ENCODE measurements around the gene GDF2.

Gene GDF2

DNA sequence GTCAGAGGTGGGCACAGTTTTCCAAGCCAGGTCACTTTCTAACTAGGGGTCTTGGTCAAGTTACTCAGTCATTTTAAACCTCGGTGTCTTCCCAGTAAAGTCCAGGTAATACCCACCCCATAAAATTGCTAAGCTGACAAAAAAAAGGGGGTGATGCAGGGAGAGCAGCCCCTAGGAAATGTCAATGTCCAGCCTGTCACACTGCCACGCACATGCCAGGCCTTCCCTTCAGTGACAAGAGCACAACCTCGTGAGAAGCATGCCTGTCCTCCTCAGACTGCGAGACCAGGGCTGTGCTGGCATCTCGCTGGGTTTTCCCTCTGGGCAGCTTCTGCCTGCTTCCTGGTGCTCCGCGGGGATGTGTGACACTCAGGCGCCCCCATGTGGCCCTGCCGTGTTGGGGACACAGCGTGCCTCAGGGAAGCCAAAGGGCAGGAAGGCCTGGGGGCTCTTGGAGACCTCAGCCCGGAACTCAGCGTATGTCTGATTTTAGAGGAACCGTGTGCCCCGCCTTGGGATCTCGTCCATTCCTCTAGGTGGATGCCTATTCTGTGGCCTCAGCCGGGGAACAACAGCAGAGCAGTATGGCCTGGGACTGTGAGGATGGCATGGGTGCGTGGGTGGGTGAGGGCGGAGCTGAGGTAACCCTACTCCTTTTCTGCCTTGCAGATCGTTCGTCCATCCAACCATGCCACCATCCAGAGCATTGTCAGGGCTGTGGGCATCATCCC is 10.2 kb upstream of the GDF2 start:
- DNase-seq = peak; percentile 90
- Mint-ChIP-seq H3K27ac (peak overlapping the region; percentile 83), H3K4me1 (ENCODE audit: low read depth) (peaks cover 27% of the 10 kb centered on the region)

DNA sequence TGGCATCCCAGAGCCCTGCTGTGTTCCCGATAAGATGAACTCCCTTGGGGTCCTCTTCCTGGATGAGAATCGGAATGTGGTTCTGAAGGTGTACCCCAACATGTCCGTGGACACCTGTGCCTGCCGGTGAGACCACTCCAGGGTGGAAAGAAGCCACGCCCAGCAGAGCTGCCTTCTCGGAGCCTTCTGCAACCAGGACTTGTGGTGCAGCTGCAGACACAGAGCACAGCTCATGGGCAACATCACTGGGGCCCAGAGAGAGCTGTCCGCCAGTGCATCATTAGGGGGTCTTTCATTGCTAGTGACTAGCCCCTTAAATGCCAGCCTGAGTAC is 9.6 kb upstream of the GDF2 start:
- no peak for DNase-seq
- Mint-ChIP-seq H3K27ac (no peak overlapping the region), H3K4me3 (no peak overlapping the region), H3K9me3 (no peaks in the 10 kb centered on the region), H3K36me3 (ENCODE audit: low read depth) (no peaks in the 10 kb centered on the region), H3K27me3 (no peaks in the 10 kb centered on the region), H3K4me1 (ENCODE audit: low read depth) (peaks cover 22% of the 10 kb centered on the region)

More for the DNA sequence above, 10.2 kb upstream of the GDF2 start:
- Mint-ChIP-seq H3K4me3 (no peak overlapping the region), H3K9me3 (no peaks in the 10 kb centered on the region), H3K27me3 (no peaks in the 10 kb centered on the region), H3K36me3 (ENCODE audit: low read depth) (no peaks in the 10 kb centered on the region)

DNA sequence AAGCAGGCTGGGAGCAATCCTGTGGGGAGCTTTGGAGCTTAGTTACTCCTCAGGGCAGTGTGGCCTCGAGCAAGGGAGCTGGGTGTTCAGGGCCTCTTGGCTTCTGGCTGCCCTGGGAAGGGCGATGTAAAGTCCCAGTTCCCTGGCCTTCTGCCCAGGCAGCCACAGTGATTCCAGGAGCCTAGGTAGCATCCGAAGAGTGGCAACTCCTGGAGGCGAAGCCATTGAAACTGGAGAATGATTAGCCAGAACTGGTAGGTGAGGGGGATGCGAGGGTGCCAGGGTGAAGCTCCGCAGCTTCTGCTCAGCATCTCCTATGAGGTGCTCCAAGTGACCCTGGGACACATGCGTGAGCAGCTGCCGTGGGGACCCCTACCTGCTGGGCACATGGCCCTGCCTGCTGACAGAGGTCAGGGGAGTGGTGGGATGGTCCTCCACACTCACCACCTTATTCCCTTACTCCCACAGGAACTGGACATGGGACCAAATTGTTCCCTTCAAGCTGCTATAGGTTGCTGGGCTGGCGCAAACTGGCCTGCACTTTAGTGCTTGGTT is 7.8 kb upstream of the GDF2 start:
- Mint-ChIP-seq H3K36me3 (ENCODE audit: low read depth) (no peaks in the 10 kb centered on the region), H3K27ac (no peak overlapping the region)

DNA sequence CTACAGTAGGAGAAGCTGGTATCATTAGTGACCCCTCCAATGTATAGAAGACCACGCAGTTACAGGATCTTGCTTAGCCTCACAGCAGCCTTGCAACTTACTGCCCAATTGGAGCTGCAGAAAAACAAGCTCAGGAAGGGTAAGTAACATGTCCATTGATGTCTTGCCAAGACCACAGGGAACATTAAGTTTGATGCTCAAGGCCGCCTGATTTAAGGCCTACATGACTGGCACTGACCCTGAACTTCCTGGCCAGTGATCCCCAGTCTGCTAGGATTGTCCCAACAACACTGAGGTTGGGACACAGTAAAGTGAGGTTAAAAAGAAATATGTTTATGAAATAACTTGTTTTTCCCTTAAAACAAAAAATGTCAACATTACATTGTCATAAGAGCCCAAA is 6.8 kb upstream of the GDF2 start:
- Mint-ChIP-seq H3K27ac (no peak overlapping the region), H3K9me3 (no peaks in the 10 kb centered on the region), H3K27me3 (no peaks in the 10 kb centered on the region), H3K4me3 (no peak overlapping the region), H3K4me1 (ENCODE audit: low read depth) (peaks cover 18% of the 10 kb centered on the region), H3K36me3 (ENCODE audit: low read depth) (no peaks in the 10 kb centered on the region)
- no peak for DNase-seq

More for the DNA sequence above, 7.8 kb upstream of the GDF2 start:
- Mint-ChIP-seq H3K27me3 (no peaks in the 10 kb centered on the region), H3K4me3 (no peak overlapping the region), H3K4me1 (ENCODE audit: low read depth) (peaks cover 18% of the 10 kb centered on the region), H3K9me3 (no peaks in the 10 kb centered on the region)
- no peak for DNase-seq

DNA sequence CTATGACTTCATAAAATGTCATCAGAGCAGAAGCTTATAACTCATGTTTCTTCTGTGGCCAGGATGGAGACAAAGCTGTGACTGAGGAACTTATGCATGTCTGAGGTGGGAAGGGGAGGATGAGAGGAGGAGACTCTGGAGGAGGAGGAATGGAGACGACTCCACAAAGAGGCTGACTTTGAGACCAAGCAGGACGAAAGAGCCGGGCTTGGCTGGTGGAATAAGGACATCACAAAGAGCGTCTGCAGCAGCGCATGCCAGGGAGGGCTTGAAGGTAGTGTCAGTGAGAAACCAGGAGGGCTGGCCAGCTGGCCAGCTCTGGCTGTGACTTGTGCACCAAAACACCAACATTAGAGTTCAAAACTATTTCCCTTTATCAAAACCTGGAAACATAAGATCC is 6.1 kb upstream of the GDF2 start:
- H3K27ac Mint-ChIP-seq = no peak overlapping the region
- H3K4me3 Mint-ChIP-seq = no peak overlapping the region
- H3K27me3 Mint-ChIP-seq = no peaks in the 10 kb centered on the region

DNA sequence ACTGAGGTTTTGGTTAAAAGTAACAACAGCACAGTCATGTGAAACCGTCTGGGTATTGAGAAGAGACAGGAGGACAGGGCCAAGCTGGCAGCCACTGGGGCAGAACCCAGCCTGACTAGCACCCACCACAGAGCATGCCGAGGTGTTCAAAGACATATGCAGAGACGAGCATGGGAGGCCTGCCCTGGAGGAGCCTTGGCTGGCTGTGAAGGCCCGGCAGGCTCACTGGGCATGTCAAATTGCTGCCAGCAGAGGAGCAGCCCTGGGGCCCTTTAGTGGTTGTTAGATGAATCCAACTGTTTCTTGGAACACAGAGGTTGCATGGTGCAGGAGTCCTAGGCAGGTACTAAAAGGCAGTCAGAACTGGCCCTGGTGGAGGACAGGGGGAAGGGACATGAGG is 5.0 kb upstream of the GDF2 start:
- H3K27me3 Mint-ChIP-seq = no peaks in the 10 kb centered on the region
- H3K4me1 Mint-ChIP-seq (ENCODE audit: low read depth) = peaks cover under 1% of the 10 kb centered on the region

More for the DNA sequence above, 6.1 kb upstream of the GDF2 start:
- Mint-ChIP-seq H3K4me1 (ENCODE audit: low read depth) (peaks cover 12% of the 10 kb centered on the region), H3K36me3 (ENCODE audit: low read depth) (no peaks in the 10 kb centered on the region), H3K9me3 (no peaks in the 10 kb centered on the region)
- no peak for DNase-seq

DNA sequence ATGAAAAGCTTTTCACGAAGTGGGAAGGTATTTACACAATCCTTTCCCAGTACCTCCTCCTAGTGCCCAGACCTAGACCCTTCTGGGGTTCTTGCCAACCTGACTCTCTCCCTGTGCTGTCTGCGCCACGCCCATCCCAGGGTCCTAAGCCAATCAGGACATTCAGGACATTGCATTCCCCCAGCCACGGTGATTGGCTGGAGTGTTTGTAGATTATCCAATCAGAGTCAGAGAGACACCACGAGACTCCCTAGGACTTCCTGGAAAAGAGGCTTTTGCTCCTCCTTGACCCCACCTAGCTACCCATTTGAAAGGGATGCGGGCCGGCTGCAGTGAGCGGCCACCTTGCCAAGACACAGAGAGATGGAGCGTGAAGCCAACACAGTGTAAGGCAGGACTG is 3.5 kb upstream of the GDF2 start:
- DNase-seq = peak; percentile 7
- no peak overlapping the region for H3K27ac Mint-ChIP-seq
- no peaks in the 10 kb centered on the region for H3K36me3 Mint-ChIP-seq (ENCODE audit: low read depth)
- no peaks in the 10 kb centered on the region for H3K4me1 Mint-ChIP-seq (ENCODE audit: low read depth)
- no peaks in the 10 kb centered on the region for H3K27me3 Mint-ChIP-seq
- H3K9me3 Mint-ChIP-seq = no peaks in the 10 kb centered on the region
- H3K4me3 Mint-ChIP-seq = no peak overlapping the region

More for the DNA sequence above, 5.0 kb upstream of the GDF2 start:
- DNase-seq = peak; percentile 16
- Mint-ChIP-seq H3K9me3 (no peaks in the 10 kb centered on the region), H3K4me3 (no peak overlapping the region), H3K36me3 (ENCODE audit: low read depth) (no peaks in the 10 kb centered on the region), H3K27ac (no peak overlapping the region)

DNA sequence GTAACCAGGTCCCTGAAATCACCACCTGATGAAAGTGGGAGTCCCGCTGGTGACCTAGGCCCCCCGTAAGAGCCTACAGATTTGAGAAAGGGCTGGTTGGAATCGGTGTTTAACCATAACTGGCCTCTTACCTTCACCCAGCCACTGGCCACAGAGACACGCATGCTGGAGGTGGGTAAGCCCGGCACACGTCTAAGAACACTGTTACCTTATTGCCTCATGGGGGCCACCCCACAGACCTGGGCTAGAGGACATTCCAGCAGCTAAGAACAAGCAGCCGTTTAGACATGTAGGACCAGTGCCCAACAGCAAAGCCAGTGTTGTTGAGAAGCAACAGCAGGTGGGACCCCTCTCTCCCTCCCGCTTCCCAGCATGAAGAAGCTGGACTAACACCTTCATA is 2.5 kb upstream of the GDF2 start:
- H3K27ac Mint-ChIP-seq = no peak overlapping the region
- no peaks in the 10 kb centered on the region for H3K36me3 Mint-ChIP-seq (ENCODE audit: low read depth)
- H3K4me1 Mint-ChIP-seq (ENCODE audit: low read depth) = no peaks in the 10 kb centered on the region
- no peaks in the 10 kb centered on the region for H3K9me3 Mint-ChIP-seq
- no peak overlapping the region for H3K4me3 Mint-ChIP-seq
- peak; percentile 16 for DNase-seq
- H3K27me3 Mint-ChIP-seq = no peaks in the 10 kb centered on the region

DNA sequence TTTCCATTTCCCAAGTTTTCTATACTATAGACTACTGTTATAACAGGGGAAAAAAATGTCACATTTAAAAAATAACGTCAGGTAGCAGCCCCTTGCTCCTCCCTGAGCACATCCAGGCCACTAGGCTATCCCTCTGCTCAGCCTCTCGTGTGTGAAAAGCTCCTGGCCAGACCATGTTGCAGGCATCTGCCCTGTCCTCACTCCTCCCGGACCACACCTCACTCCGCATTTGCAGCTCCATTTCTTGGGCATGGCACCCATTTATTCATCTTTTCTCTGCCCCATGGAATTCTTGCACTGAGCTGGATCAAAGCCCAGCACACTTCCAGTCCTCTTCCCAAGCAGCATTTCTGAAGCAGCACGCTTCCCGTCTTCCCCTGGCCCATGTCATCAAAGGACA is 1.4 kb upstream of the GDF2 start:
- Mint-ChIP-seq H3K27me3 (no peaks in the 10 kb centered on the region), H3K36me3 (ENCODE audit: low read depth) (no peaks in the 10 kb centered on the region), H3K9me3 (no peaks in the 10 kb centered on the region), H3K4me1 (ENCODE audit: low read depth) (no peaks in the 10 kb centered on the region), H3K4me3 (no peak overlapping the region), H3K27ac (no peak overlapping the region)
- peak; percentile 16 for DNase-seq

DNA sequence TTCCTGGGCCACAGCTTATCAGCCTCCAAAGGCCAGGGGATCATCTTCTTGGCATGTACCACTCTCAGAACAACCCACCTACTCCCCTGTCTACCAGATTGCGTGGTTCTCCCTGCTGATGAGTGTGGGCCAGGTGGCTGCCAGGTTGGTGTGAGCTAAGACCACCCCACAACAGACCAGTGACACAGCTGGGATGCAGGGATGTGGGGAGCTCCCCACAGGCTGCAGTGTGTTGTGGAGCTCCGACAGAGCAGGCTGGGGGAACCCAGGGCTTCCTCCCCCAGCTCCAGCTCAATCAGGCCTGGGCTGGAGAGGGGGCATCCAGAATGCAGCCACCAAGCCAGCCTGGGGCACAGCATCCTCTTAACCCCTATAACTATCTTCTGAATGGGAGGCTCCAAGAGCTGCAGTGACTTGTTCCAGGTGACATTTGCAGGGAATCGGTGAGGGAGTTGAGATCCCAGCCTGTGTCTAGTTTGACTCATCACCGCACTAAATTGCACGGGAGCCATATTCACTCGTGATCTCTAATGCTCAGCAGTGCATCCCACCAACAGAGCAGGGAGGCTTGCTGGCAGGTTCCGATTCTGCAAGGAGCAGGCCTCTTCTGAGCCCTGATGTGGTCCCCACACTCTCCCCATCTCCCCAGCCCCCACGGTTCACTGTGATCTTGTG is 596 bp upstream of the GDF2 start:
- Mint-ChIP-seq H3K27ac (no peak overlapping the region), H3K4me3 (no peak overlapping the region), H3K36me3 (ENCODE audit: low read depth) (no peaks in the 10 kb centered on the region), H3K4me1 (ENCODE audit: low read depth) (no peaks in the 10 kb centered on the region), H3K9me3 (no peaks in the 10 kb centered on the region), H3K27me3 (no peaks in the 10 kb centered on the region)
- DNase-seq = peak; percentile 16

DNA sequence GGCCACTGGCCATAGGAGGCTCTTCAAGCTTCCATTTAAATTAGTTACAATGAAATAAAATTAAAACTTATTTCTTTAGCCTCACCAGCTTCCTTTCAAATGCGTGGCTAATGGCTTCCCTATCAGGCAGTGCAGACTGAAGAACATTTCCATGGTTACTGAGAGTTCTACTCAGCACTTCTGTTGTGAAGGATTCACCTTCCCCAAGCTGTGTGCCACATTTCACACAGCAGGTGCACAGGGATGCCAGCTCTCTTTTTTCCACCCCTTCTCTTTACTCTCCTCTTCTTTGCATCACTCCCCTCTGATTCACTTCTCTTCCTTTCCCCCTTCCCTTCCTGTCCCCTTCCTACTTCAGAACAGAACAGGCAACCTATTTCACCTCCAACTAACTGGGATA is 833 bp downstream of the GDF2 start:
- no peaks in the 10 kb centered on the region for H3K27me3 Mint-ChIP-seq
- H3K36me3 Mint-ChIP-seq (ENCODE audit: low read depth) = no peaks in the 10 kb centered on the region
- no peak overlapping the region for H3K4me3 Mint-ChIP-seq
- H3K27ac Mint-ChIP-seq = no peak overlapping the region
- H3K9me3 Mint-ChIP-seq = no peaks in the 10 kb centered on the region
- DNase-seq = no peak
- H3K4me1 Mint-ChIP-seq (ENCODE audit: low read depth) = no peaks in the 10 kb centered on the region

DNA sequence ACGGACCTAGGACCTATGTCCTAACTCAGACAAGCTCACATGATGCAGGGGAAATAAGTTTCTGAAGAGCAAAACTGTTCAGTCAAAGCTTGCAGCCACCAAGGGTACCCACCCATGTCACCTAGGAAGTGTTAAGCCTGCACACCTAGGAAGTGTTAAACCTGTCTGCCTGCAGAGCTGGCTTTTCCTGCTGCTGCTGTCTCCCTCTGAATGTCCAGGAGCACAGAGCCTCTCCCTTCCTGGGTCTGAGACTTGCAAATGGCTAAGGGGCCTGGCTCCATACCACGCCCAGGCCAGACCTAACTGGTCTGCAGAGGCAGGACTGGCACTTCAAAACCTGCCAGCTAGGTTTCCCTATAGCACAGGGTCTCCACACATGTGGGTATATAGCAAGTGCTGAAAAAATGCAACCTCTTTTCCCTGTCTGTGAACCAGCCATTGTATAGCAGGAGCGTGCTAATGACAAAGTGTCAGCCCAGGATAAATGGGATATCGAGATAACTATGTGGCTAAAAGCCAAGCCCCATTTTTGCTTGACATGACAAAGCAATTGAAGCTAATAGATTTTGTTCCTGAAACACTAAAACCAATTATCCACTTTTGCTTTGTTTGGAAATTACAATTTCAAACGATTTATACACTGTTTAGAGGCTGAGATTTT is 1.5 kb downstream of the GDF2 start:
- DNase-seq = peak; percentile 9
- Mint-ChIP-seq H3K27me3 (no peaks in the 10 kb centered on the region), H3K4me1 (ENCODE audit: low read depth) (no peaks in the 10 kb centered on the region), H3K36me3 (ENCODE audit: low read depth) (no peaks in the 10 kb centered on the region), H3K9me3 (no peaks in the 10 kb centered on the region), H3K27ac (no peak overlapping the region), H3K4me3 (no peak overlapping the region)

DNA sequence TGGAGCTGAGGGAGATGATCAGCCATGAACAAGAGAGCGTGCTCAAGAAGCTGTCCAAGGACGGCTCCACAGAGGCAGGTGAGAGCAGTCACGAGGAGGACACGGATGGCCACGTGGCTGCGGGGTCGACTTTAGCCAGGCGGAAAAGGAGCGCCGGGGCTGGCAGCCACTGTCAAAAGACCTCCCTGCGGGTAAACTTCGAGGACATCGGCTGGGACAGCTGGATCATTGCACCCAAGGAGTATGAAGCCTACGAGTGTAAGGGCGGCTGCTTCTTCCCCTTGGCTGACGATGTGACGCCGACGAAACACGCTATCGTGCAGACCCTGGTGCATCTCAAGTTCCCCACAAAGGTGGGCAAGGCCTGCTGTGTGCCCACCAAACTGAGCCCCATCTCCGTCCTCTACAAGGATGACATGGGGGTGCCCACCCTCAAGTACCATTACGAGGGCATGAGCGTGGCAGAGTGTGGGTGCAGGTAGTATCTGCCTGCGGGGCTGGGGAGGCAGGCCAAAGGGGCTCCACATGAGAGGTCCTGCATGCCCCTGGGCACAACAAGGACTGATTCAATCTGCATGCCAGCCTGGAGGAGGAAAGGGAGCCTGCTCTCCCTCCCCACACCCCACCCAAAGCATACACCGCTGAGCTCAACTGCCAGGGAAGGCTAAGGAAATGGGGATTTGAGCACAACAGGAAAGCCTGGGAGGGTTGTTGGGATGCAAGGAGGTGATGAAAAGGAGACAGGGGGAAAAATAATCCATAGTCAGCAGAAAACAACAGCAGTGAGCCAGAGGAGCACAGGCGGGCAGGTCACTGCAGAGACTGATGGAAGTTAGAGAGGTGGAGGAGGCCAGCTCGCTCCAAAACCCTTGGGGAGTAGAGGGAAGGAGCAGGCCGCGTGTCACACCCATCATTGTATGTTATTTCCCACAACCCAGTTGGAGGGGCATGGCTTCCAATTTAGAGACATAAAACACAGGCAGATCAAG is 3.3 kb downstream of the GDF2 start:
- Mint-ChIP-seq H3K4me3 (no peak overlapping the region), H3K36me3 (ENCODE audit: low read depth) (no peaks in the 10 kb centered on the region), H3K27me3 (no peaks in the 10 kb centered on the region), H3K4me1 (ENCODE audit: low read depth) (no peaks in the 10 kb centered on the region), H3K9me3 (no peaks in the 10 kb centered on the region), H3K27ac (no peak overlapping the region)
- no peak for DNase-seq

DNA sequence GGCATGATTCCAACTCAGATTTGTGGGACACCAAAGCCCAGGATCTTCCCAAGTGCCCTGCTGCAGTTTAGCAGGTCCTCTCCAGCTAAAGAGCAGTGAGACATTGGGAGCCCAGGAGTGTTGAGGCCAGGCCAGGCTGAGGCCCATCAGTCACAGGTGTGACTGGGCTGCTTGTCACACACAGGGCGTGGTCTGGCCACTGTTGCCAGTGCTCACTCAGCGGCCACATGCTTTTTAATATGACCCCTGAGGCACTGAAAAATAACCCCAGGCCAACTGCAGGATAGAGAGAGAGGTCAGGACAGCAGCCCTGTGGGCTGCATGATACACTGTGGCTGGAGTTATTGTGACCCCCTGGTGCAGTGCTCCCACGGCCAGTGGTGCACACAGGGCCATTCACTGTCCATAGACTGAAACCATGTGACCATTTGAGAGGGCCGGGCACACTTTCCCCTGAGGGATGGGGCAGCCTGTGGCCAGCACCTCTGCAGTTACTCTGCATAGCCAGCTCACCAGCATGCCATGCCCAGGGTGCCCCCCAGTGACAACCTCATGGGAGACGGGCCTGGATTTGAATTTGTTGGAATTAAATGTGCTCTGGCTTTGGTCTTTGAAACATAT is 4.2 kb downstream of the GDF2 start:
- Mint-ChIP-seq H3K9me3 (no peaks in the 10 kb centered on the region), H3K4me3 (no peak overlapping the region), H3K27ac (no peak overlapping the region), H3K4me1 (ENCODE audit: low read depth) (no peaks in the 10 kb centered on the region), H3K27me3 (no peaks in the 10 kb centered on the region), H3K36me3 (ENCODE audit: low read depth) (no peaks in the 10 kb centered on the region)
- DNase-seq = no peak
